GM12878 (cell line): ENCODE results near the gene SSPN. TPM values are rescaled to one million over a fixed set of nuclear protein-coding genes. Genes with fewer than 3 reads are reported as not detected.

Source experiments
- CBFB ChIP-seq: IDR thresholded peaks from 2 replicates; pipeline ENCODE4 v1.6.1; 2016; ENCODE audit warnings: antibody characterized with exemption, low read depth
- CHD4 ChIP-seq: fragments of 200-600 bp; sonication (generic); IDR thresholded peaks from 2 replicates; pipeline ENCODE4 v1.6.1; 2016; ENCODE audit warnings: mild to moderate bottlenecking
- FOS ChIP-seq: IDR thresholded peaks from 3 replicates; pipeline ENCODE4 v1.6.1; 2011; ENCODE audit warnings: borderline replicate concordance; ENCODE audit not compliant: insufficient read length; ENCODE audit errors: extremely low read depth
- IRF3 ChIP-seq: fragments of 450-650 bp; IDR thresholded peaks from 2 replicates; pipeline ENCODE4 v1.6.1; 2014; ENCODE audit warnings: mild to moderate bottlenecking
- MYB ChIP-seq: fragments of 150-350 bp; IDR thresholded peaks from 2 replicates; pipeline ENCODE4 v1.6.1; 2014; ENCODE audit warnings: mild to moderate bottlenecking, low read depth, low read length, borderline replicate concordance
- NBN ChIP-seq: fragments of 450-650 bp; IDR thresholded peaks from 2 replicates; pipeline ENCODE4 v1.6.1; 2016
- RAD21 ChIP-seq: IDR thresholded peaks from 2 replicates; pipeline ENCODE4 v1.6.1; 2011; ENCODE audit warnings: mild to moderate bottlenecking, low read depth, low read length, moderate library complexity; ENCODE audit not compliant: insufficient read depth
- STAT3 ChIP-seq: IDR thresholded peaks from 2 replicates; pipeline ENCODE4 v1.6.1; 2011; ENCODE audit warnings: low read depth, low read length, improper control_type of control experiment
- TCF12 ChIP-seq: IDR thresholded peaks from 2 replicates; pipeline ENCODE4 v1.6.1; 2011; ENCODE audit warnings: low read depth, mild to moderate bottlenecking, low read length
- USF2 ChIP-seq: IDR thresholded peaks from 2 replicates; pipeline ENCODE4 v1.6.1; 2011; ENCODE audit warnings: low read depth, low read length, improper control_type of control experiment, borderline replicate concordance
- YY1 ChIP-seq: IDR thresholded peaks from 2 replicates; pipeline ENCODE4 v1.6.1; 2011; ENCODE audit warnings: low read depth, mild to moderate bottlenecking, low read length
- polyA plus RNA-seq, 11 experiments: library from polyadenylated mRNA; depleted of rRNA in 4 of 11; unstranded in 6 of 11; stranded (reverse) in 5 of 11; fragments of >200 nt; fragmentation: Nextera tagmentation in 4 of 11; fragmentation: Illumina TruSeq in 1 of 11; extraction: Ambion mirVana in 4 of 11; extraction: Trizol in 1 of 11; gene quantifications; 1 replicate in 1 of 11; 2 replicates in 10 of 11; pipeline versions ENCODE4 v1.2.1 to v1.2.3, GENCODE V29; 2011 to 2016; ENCODE audit warnings: inconsistent platforms in 2 of 11, missing spikeins in 2 of 11, low read depth in 1 of 11
- total RNA-seq, 4 experiments: library from RNA; depleted of rRNA in 3 of 4; stranded (reverse); fragments of >200 nt in 3 of 4; fragmentation: Illumina TruSeq in 1 of 4; extraction: Trizol in 1 of 4; gene quantifications; 2 replicates each; pipeline versions ENCODE4 v1.2.1 to v1.2.3, GENCODE V29; 2013 to 2021
- TF ChIP-seq, protein P1 (sequence below): IDR thresholded peaks from 2 replicates; pipeline ENCODE4 v1.6.1; 2011; ENCODE audit warnings: borderline replicate concordance, low read depth, mild to moderate bottlenecking, moderate library complexity, low read length; ENCODE audit not compliant: insufficient read depth, poor library complexity, severe bottlenecking

Gene SSPN
- total and polyA plus RNA-seq, 10 of the 15 experiments (the other 5 are each of a cell fraction or from before 2014, with no cell fraction given), result 0.04 to 0.41 (median 0.28) TPM; not detected in 5

DNA sequence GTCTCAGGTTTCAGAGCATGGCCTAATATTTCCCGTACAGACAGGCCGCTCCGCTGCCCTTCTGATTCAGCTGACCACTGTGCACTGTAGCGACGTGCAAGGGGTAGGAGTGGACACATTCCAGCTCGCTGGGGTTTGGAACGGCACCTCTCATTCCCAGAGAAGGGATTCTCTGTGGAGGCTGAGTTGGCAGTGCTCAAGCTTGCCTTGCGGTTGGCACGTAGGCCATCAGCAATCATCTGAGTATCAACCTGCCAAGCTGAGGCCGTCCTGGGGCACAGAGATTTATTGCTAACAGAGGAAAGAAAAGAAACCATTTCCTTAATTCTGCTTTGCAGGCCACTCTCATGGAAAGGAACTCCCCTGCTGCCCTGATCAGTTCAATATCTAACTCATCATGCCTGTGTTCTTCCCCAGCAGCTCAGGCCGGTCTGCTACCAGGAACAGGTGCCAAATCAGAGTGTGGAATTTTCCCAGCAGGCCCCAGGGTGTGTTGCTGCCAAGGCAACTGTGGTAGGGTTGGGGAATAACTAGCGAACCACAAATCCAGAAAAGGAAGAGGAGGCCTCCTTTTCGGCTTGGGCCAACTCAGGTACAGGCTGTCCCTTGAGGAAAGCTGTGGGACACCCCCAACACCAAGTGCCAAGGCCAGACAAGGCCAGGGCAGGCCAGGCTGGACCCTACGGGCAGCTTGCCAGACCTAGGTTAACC is 92.5 kb downstream of the SSPN start (continued):
- TF ChIP-seq MYB (no peak), TCF12 (no peak), NBN (no peak), CHD4 (no peak), USF2 (no peak), FOS (no peak), YY1 (no peak), IRF3 (no peak), STAT3 (no peak), RAD21 (no peak), CBFB (no peak)
- TF ChIP-seq, protein P1, sequence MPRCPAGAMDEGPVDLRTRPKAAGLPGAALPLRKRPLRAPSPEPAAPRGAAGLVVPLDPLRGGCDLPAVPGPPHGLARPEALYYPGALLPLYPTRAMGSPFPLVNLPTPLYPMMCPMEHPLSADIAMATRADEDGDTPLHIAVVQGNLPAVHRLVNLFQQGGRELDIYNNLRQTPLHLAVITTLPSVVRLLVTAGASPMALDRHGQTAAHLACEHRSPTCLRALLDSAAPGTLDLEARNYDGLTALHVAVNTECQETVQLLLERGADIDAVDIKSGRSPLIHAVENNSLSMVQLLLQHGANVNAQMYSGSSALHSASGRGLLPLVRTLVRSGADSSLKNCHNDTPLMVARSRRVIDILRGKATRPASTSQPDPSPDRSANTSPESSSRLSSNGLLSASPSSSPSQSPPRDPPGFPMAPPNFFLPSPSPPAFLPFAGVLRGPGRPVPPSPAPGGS, result no peak
